Measurements from ENCODE around the gene SNORC.

SNORC gene

GRCh38 chr2:232879618-232880494, 9.8 kb downstream of the SNORC start:
- no peak for TF ChIP-seq ZNF565 (CRISPR knock-in tag; conservative IDR thresholded peaks at IDR 0.05; ENCODE audit: low read depth)
- TF ChIP-seq ZFP3 (CRISPR knock-in tag; IDR thresholded peaks at IDR 0.05): no peak
- no peak for ATAC-seq

- no peak for ATAC-seq
- no peak for TF ChIP-seq ESRRG (CRISPR knock-in tag; IDR thresholded peaks at IDR 0.05)
- no peak for TF ChIP-seq TSHZ2 (CRISPR knock-in tag; IDR thresholded peaks at IDR 0.05)
- TF ChIP-seq CSRNP3 (CRISPR knock-in tag; IDR thresholded peaks at IDR 0.05): no peak
- TF ChIP-seq PPARA (CRISPR knock-in tag; IDR thresholded peaks at IDR 0.05; ENCODE audit: borderline replicate concordance): no peak
- TF ChIP-seq OSR1 (CRISPR knock-in tag; IDR thresholded peaks at IDR 0.05): no peak
- no peak for TF ChIP-seq CSDC2 (CRISPR knock-in tag; IDR thresholded peaks at IDR 0.05)
- TF ChIP-seq ISL1 (CRISPR knock-in tag; IDR thresholded peaks at IDR 0.05): no peak
- TF ChIP-seq ZFP3 (CRISPR knock-in tag; IDR thresholded peaks at IDR 0.05): no peak
- no peak for TF ChIP-seq CREB5 (CRISPR knock-in tag; IDR thresholded peaks at IDR 0.05; ENCODE audit: low read depth)
- no peak for TF ChIP-seq ARNTL (CRISPR knock-in tag; IDR thresholded peaks at IDR 0.05; ENCODE audit: borderline replicate concordance, low read depth)
- TF ChIP-seq TOX (CRISPR knock-in tag; IDR thresholded peaks at IDR 0.05; ENCODE audit: borderline replicate concordance): no peak
- TF ChIP-seq GLIS3 (CRISPR knock-in tag; IDR thresholded peaks at IDR 0.05): no peak
- no peak for TF ChIP-seq POU6F1 (CRISPR knock-in tag; IDR thresholded peaks at IDR 0.05; ENCODE audit: borderline replicate concordance, low read depth)
- TF ChIP-seq ZNF8 (CRISPR knock-in tag; IDR thresholded peaks at IDR 0.05): no peak
- TF ChIP-seq BACH2 (CRISPR knock-in tag; IDR thresholded peaks at IDR 0.05; ENCODE audit: borderline replicate concordance): no peak
These were observed 10.8 kb downstream of the SNORC start for GRCh38 chr2:232880764-232881351.

- no peak for TF ChIP-seq ESRRG (CRISPR knock-in tag; IDR thresholded peaks at IDR 0.05)
- TF ChIP-seq OSR1 (CRISPR knock-in tag; IDR thresholded peaks at IDR 0.05): no peak
- TF ChIP-seq ZNF565 (CRISPR knock-in tag; conservative IDR thresholded peaks at IDR 0.05; ENCODE audit: low read depth): no peak
- no peak for TF ChIP-seq CREB5 (CRISPR knock-in tag; IDR thresholded peaks at IDR 0.05; ENCODE audit: low read depth)
- TF ChIP-seq TOX (CRISPR knock-in tag; IDR thresholded peaks at IDR 0.05; ENCODE audit: borderline replicate concordance): no peak
- TF ChIP-seq ARNTL (CRISPR knock-in tag; IDR thresholded peaks at IDR 0.05; ENCODE audit: borderline replicate concordance, low read depth): no peak
- no peak for TF ChIP-seq ZNF8 (CRISPR knock-in tag; IDR thresholded peaks at IDR 0.05)
- TF ChIP-seq POU6F1 (CRISPR knock-in tag; IDR thresholded peaks at IDR 0.05; ENCODE audit: borderline replicate concordance, low read depth): no peak
- TF ChIP-seq BACH2 (CRISPR knock-in tag; IDR thresholded peaks at IDR 0.05; ENCODE audit: borderline replicate concordance): no peak
- TF ChIP-seq TSHZ2 (CRISPR knock-in tag; IDR thresholded peaks at IDR 0.05): no peak
- no peak for TF ChIP-seq ZFP3 (CRISPR knock-in tag; IDR thresholded peaks at IDR 0.05)
- TF ChIP-seq RARB (CRISPR knock-in tag; IDR thresholded peaks at IDR 0.05): no peak
- no peak for TF ChIP-seq CSDC2 (CRISPR knock-in tag; IDR thresholded peaks at IDR 0.05)
- TF ChIP-seq ZFP30 (CRISPR knock-in tag; IDR thresholded peaks at IDR 0.05): no peak
- TF ChIP-seq ZNF70 (CRISPR knock-in tag; IDR thresholded peaks at IDR 0.05): no peak
- no peak for TF ChIP-seq ZC3H10 (CRISPR knock-in tag; IDR thresholded peaks at IDR 0.05)
- ATAC-seq: no peak
These were observed 12.0 kb downstream of the SNORC start for GRCh38 chr2:232882085-232882484.
